Esophagus squamous epithelium (tissue), 5 donors: ENCODE data around the gene FAM185A. TPM values are rescaled to one million over a fixed set of nuclear protein-coding genes. Genes with fewer than 3 reads are reported as not detected.
"Not testable (repeated sequence)": the region's sequence is repeated elsewhere in the genome, so short reads cannot be mapped to it uniquely, and the experiment has no call there.

Source experiments
- DNase-seq: peaks from one replicate; lab custom pipeline; 2025; lab: John Stamatoyannopoulos, UW
- H3K27ac ChIP-seq, 4 donors: fragments of 200-600 bp; sonication (generic); one replicate each; pipeline ENCODE4 v1.5.1; 2016 to 2019; ENCODE audit warnings: mild to moderate bottlenecking in 1 of 4
- H3K27me3 ChIP-seq, 4 donors: fragments of 200-600 bp; sonication (generic); 1 replicate in 3 of 4; 2 replicates in 1 of 4; pipeline versions ENCODE4 v1.5.1 to v1.6.0; 2017 to 2021; ENCODE audit warnings: antibody characterized with exemption in 1 of 4
- H3K36me3 ChIP-seq, 3 donors: fragments of 200-600 bp; sonication (generic); one replicate each; pipeline ENCODE4 v1.5.1; 2016 to 2019
- H3K4me1 ChIP-seq, 3 donors: fragments of 200-600 bp; sonication (generic); one replicate each; pipeline ENCODE4 v1.5.1; 2017 to 2019
- H3K4me3 ChIP-seq, 4 donors: fragments of 200-600 bp; sonication (generic); 1 replicate in 3 of 4; 2 replicates in 1 of 4; pipeline ENCODE4 v1.5.1; 2016 to 2019; ENCODE audit warnings: mild to moderate bottlenecking in 2 of 4, moderate library complexity in 1 of 4
- H3K9me3 ChIP-seq, 3 donors: fragments of 200-600 bp; sonication (generic); one replicate each; pipeline ENCODE4 v1.5.1; 2016 to 2019
- CTCF ChIP-seq, 6 experiments: fragments of 450-650 bp in 4 of 6; fragments of 200-600 bp in 2 of 6; sonication (generic) in 2 of 6; IDR thresholded peaks; one replicate each; pipeline ENCODE4 v1.5.1; 2016 to 2019; ENCODE audit warnings: antibody characterized with exemption in 6 of 6, mild to moderate bottlenecking in 4 of 6, moderate library complexity in 4 of 6
- POLR2A ChIP-seq, 4 donors: fragments of 450-650 bp; IDR thresholded peaks; one replicate each; pipeline ENCODE4 v1.6.1; 2017; ENCODE audit warnings: antibody characterized with exemption in 4 of 4, mild to moderate bottlenecking in 4 of 4, moderate library complexity in 3 of 4
- WGBS, 2 donors: methylation state at CpG; one replicate each; pipeline ENCODE4 v1.1.5; 2018; 5-methylcytosine and 5-hydroxymethylcytosine counted together
- intact Hi-C: fragments of 100-400 bp; cut with DNase I; formaldehyde crosslinking; loops from one replicate; pipeline ENCODE4 v1.15.0; 2022
- total RNA-seq, 4 donors: library from RNA; depleted of rRNA; stranded (reverse); fragments of >200 nt; gene quantifications; one replicate each; pipeline ENCODE4 v1.1.0, GENCODE V29; 2016
- donor health status: DM: yes; HTN: yes; CAD: no.

The FAM185A gene
- total RNA-seq, 4 donors from 2014 or later, result 8.5 to 16.3 (median 11.7) TPM

GRCh38 chr7:102836191-102836919 is 87.6 kb downstream of the FAM185A start:
- H3K27me3 ChIP-seq, result no peaks in the 10 kb centered on the region
- H3K4me3 ChIP-seq, result no peak overlapping the region
- H3K27ac ChIP-seq, result peak overlapping the region in 2 of 4 donors; percentile 4 to 36
- H3K9me3 ChIP-seq, result no peaks in the 10 kb centered on the region
- no peak for DNase-seq
- no peak for TF ChIP-seq CTCF (IDR thresholded peaks at IDR 0.05)
- no peak for TF ChIP-seq POLR2A (IDR thresholded peaks at IDR 0.05)
- WGBS, 2 donors, result 49 to 60% methylated on average over 6 of the region's 6 CpGs
- H3K4me1 ChIP-seq, result peaks cover 0 to 23% (median 4%) of the 10 kb centered on the region in 3 donors
- intact Hi-C loops, result no loop called here
- no peaks in the 10 kb centered on the region for H3K36me3 ChIP-seq

DNA sequence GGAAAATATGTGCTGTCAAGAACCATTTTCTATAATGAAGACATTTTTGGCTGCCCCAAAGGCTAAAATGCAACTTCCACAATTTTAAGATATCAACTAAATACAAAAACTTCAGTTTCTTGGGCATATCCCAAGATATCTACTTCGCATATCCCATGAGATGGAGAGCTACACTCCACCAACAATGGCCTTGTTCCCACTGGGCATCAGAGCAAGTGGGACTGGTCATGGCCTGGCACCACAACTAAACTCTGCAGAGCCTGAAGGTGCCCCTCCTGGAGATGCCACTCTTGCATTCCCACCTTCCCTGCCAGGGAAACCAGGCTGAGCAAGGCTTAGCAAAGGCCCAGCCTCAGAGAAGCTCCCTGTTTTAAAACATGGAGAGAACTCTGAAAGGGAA is 88.2 kb downstream of the FAM185A start:
- Histone ChIP-seq H3K4me3 (no peak overlapping the region), H3K27ac (peak overlapping the region in 2 of 4 donors; percentile 4 to 36), H3K36me3 (no peaks in the 10 kb centered on the region), H3K27me3 (no peaks in the 10 kb centered on the region), H3K9me3 (no peaks in the 10 kb centered on the region), H3K4me1 (peaks cover 0 to 29% (median 4%) of the 10 kb centered on the region in 3 donors)
- DNase-seq, result no peak
- TF ChIP-seq CTCF (IDR thresholded peaks at IDR 0.05) (no peak), POLR2A (IDR thresholded peaks at IDR 0.05) (no peak)
- intact Hi-C loops, result no loop called here
- WGBS, 2 donors, result 75 to 90% methylated on average over 1 of the region's 1 CpG

DNA sequence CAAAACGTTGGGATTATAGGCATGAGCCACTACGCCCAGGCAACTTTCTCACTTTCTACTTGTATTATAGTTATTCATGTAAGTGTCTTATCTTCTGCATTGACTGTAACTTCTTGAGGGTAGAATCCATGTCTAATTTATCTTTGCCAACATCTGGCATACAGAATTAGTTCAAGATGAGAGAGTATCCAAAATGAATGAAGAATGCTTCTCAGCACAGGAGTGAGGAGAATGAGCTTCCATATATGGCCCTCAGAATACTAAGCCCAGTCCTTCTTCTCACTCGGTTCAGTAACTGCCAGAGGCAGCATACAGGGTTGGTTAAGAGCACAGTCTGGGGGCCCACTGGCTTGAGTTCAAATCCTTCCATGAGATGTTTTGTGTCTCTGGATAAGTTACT is 89.0 kb downstream of the FAM185A start:
- Histone ChIP-seq H3K9me3 (no peaks in the 10 kb centered on the region), H3K27me3 (no peaks in the 10 kb centered on the region), H3K4me3 (no peak overlapping the region), H3K27ac (no peak overlapping the region), H3K4me1 (peaks cover 0 to 37% (median 4%) of the 10 kb centered on the region in 3 donors), H3K36me3 (no peaks in the 10 kb centered on the region)
- intact Hi-C loops, result no loop called here
- TF ChIP-seq POLR2A (IDR thresholded peaks at IDR 0.05) (no peak), CTCF (IDR thresholded peaks at IDR 0.05) (no peak)
- DNase-seq, result no peak
- WGBS, 2 donors, result 61 to 80% methylated on average over 3 of the region's 3 CpGs

- H3K27ac ChIP-seq, DNase-seq, intact Hi-C loops, H3K27me3 ChIP-seq, H3K4me3 ChIP-seq, H3K9me3 ChIP-seq, H3K36me3 ChIP-seq: not testable (repeated sequence)
- 93 to 96% methylated on average over 6 to 8 of the region's 10 CpGs for WGBS, 2 donors
- peaks cover 0 to 37% (median 4%) of the 10 kb centered on the region in 3 donors for H3K4me1 ChIP-seq
These were observed 89.8 kb downstream of the FAM185A start for GRCh38 chr7:102838572-102839101.

DNA sequence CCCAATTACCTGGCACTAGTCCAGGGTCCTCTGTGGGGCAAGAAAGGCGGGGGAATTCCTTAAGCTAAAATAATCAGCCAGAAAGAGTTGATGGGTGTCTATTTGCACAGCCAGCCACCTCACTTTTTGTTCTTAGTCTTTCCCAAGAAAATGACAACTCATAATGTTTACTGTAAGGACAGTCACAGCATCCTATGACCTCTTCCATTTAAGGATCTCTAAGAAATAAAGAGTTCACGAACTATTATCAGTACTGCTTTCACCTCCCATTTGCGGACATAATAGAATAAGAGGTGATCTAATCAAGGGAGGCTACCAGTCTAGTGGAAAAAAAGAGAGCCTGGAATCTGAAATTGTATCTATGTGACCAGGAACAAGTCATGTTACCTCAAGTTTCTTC is 91.6 kb downstream of the FAM185A start:
- no peak for TF ChIP-seq POLR2A (IDR thresholded peaks at IDR 0.05)
- no peak for TF ChIP-seq CTCF (IDR thresholded peaks at IDR 0.05)
- intact Hi-C loops, result no loop called here
- H3K9me3 ChIP-seq, result no peaks in the 10 kb centered on the region
- DNase-seq, result no peak
- WGBS, 2 donors, result 89 to 91% methylated on average over 3 of the region's 3 CpGs
- H3K36me3 ChIP-seq, result no peaks in the 10 kb centered on the region
- no peaks in the 10 kb centered on the region for H3K27me3 ChIP-seq
- no peak overlapping the region for H3K4me3 ChIP-seq
- peaks cover 0 to 31% (median 4%) of the 10 kb centered on the region in 3 donors for H3K4me1 ChIP-seq
- no peak overlapping the region for H3K27ac ChIP-seq
